CD4-positive, CD25-positive, alpha-beta regulatory T cell (primary cell): ENCODE measurements around the gene PCSK4. TPM values are rescaled to one million over a fixed set of nuclear protein-coding genes. Genes with fewer than 3 reads are reported as not detected.
A peak's percentile ranks its signal among the peaks of the same experiment; 100 is the strongest.

Experiments used
- ATAC-seq, 2 donors: fragments of 150-1000 bp; cut with Tn5 transposase; one replicate each; pipeline ENCODE4 v1.10.0; 2021; ENCODE audit warnings: low read depth in 2 of 2, moderate number of reproducible peaks in 2 of 2, moderate library complexity in 1 of 2
- DNase-seq, 3 donors: peaks; one replicate each; pipeline versions ENCODE4 v3.0.0 to v3.0.0-alpha.2; 2012 to 2022; ENCODE audit warnings: mixed read lengths in 1 of 3
- H3K27ac ChIP-seq: one replicate; pipeline ENCODE4 v1.7.0; 2013; ENCODE audit warnings: mild to moderate bottlenecking, low read length; ENCODE audit not compliant: insufficient read depth, poor library complexity, severe bottlenecking
- H3K27me3 ChIP-seq: one replicate; pipeline ENCODE4 v1.7.0; 2013; ENCODE audit warnings: low read length; ENCODE audit not compliant: control insufficient read depth, insufficient read depth
- H3K36me3 ChIP-seq: one replicate; pipeline ENCODE4 v1.7.0; 2013; ENCODE audit warnings: mild to moderate bottlenecking, low read length, moderate library complexity; ENCODE audit not compliant: control insufficient read depth, insufficient read depth
- H3K4me1 ChIP-seq: 2 replicates; pipeline ENCODE4 v1.7.0; 2013; ENCODE audit warnings: mild to moderate bottlenecking, low read length; ENCODE audit not compliant: insufficient read depth, control insufficient read depth, poor library complexity, severe bottlenecking
- H3K4me3 ChIP-seq: one replicate; pipeline ENCODE4 v1.7.0; 2013; ENCODE audit warnings: low read depth, mild to moderate bottlenecking, low read length, moderate library complexity
- H3K9me3 ChIP-seq, 2 experiments: 1 replicate in 1 of 2; 2 replicates in 1 of 2; pipeline ENCODE4 v1.7.0; 2013; ENCODE audit warnings: low read length in 2 of 2, mild to moderate bottlenecking in 1 of 2, moderate library complexity in 1 of 2; ENCODE audit not compliant: control insufficient read depth in 2 of 2
- H3K27ac Mint-ChIP-seq, 3 donors: one replicate each; pipeline ENCODE4 v1.8.0; 2020 to 2022; ENCODE audit warnings: mild to moderate bottlenecking in 3 of 3, mixed read lengths in 3 of 3, moderate library complexity in 2 of 3
- H3K27me3 Mint-ChIP-seq: one replicate; pipeline ENCODE4 v1.8.0; 2022; ENCODE audit warnings: mild to moderate bottlenecking, mixed read lengths
- H3K36me3 Mint-ChIP-seq: one replicate; pipeline ENCODE4 v1.8.0; 2020; ENCODE audit warnings: mixed read lengths
- H3K4me1 Mint-ChIP-seq, 4 donors: one replicate each; pipeline ENCODE4 v1.8.0; 2020 to 2022; ENCODE audit warnings: mixed read lengths in 4 of 4, mild to moderate bottlenecking in 1 of 4
- H3K4me3 Mint-ChIP-seq, 4 donors: one replicate each; pipeline ENCODE4 v1.8.0; 2020 to 2022; ENCODE audit warnings: mild to moderate bottlenecking in 4 of 4, mixed read lengths in 4 of 4, moderate library complexity in 3 of 4
- H3K9me3 Mint-ChIP-seq, 7 donors: one replicate each; pipeline ENCODE4 v1.8.0; 2020 to 2022; ENCODE audit warnings: mixed read lengths in 7 of 7, mild to moderate bottlenecking in 3 of 7, moderate library complexity in 2 of 7
- polyA plus RNA-seq, 4 donors: library from polyadenylated mRNA; unstranded; fragments of 300-500 nt; fragmentation: Illumina TruSeq; gene quantifications; one replicate each; pipeline ENCODE4 v1.2.3, GENCODE V29; 2021
- total RNA-seq: library from RNA; stranded (reverse); gene quantifications from one replicate; pipeline ENCODE4 v1.2.3, GENCODE V29; 2022

Gene PCSK4
- total and polyA plus RNA-seq, 5 donors from 2014 or later, result 0.08 to 1.3 (median 0.79) TPM; not detected in 1

DNA sequence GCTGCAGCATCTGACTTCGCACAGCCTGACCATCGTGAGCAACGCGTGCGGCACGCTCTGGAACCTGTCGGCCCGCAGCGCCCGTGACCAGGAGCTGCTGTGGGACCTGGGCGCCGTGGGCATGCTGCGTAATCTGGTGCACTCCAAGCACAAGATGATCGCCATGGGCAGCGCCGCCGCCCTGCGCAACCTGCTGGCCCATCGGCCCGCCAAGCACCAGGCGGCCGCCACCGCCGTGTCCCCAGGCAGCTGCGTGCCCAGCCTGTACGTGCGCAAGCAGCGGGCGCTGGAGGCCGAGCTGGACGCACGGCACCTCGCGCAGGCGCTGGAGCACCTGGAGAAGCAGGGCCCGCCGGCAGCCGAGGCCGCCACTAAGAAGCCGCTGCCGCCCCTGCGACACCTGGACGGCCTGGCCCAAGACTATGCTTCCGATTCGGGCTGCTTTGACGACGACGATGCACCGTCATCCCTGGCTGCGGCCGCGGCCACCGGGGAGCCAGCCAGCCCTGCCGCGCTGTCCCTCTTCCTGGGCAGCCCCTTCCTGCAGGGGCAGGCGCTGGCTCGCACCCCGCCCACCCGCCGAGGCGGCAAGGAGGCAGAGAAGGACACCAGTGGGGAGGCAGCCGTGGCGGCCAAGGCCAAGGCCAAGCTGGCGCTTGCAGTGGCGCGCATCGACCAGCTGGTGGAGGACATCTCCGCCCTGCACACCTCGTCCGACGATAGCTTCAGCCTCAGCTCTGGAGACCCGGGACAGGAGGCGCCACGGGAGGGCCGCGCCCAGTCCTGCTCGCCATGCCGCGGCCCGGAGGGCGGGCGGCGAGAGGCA lies 24.7 kb downstream of the PCSK4 start:
- Mint-ChIP-seq H3K27ac (no peak overlapping the region), H3K4me1 (peaks cover 0 to 4% (median 0%) of the 10 kb centered on the region in 4 donors), H3K9me3 (no peaks in the 10 kb centered on the region), H3K36me3 (no peaks in the 10 kb centered on the region), H3K27me3 (peaks cover 5% of the 10 kb centered on the region), H3K4me3 (no peak overlapping the region)
- no peak overlapping the region for H3K27ac ChIP-seq
- H3K27me3 ChIP-seq, result no peaks in the 10 kb centered on the region
- H3K4me1 ChIP-seq, result peaks cover 41% of the 10 kb centered on the region
- H3K36me3 ChIP-seq, result peaks cover 4% of the 10 kb centered on the region
- H3K4me3 ChIP-seq, result no peak overlapping the region
- no peaks in the 10 kb centered on the region for H3K9me3 ChIP-seq
- ATAC-seq (peak in 1 of 2 donors; percentile 13), DNase-seq (peak in 2 of 3 donors; percentile 40 to 51)

DNA sequence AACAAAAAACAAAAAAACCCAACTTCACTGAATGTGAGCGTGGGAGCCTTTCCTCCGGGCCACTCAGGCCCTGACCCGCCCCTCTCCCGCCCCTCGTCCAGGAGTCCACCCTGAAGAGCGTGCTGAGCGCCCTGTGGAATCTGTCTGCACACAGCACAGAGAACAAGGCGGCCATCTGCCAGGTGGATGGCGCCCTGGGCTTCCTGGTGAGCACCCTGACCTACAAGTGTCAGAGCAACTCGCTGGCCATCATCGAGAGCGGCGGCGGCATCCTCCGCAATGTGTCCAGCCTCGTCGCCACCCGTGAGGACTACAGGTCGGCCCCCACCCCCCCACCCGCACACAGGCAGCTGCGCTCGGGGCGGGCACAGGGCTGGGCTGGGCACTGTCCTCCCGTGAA lies 28.3 kb downstream of the PCSK4 start:
- Mint-ChIP-seq H3K4me1 (peaks cover 0 to 9% (median 0%) of the 10 kb centered on the region in 4 donors), H3K36me3 (no peaks in the 10 kb centered on the region), H3K27ac (no peak overlapping the region), H3K9me3 (no peaks in the 10 kb centered on the region), H3K27me3 (peaks cover 24% of the 10 kb centered on the region), H3K4me3 (no peak overlapping the region)
- DNase-seq (no peak), ATAC-seq (no peak)
- Histone ChIP-seq H3K4me3 (no peak overlapping the region), H3K9me3 (no peaks in the 10 kb centered on the region), H3K36me3 (peaks cover 4% of the 10 kb centered on the region), H3K4me1 (peaks cover 13% of the 10 kb centered on the region), H3K27ac (no peak overlapping the region), H3K27me3 (no peaks in the 10 kb centered on the region)

DNA sequence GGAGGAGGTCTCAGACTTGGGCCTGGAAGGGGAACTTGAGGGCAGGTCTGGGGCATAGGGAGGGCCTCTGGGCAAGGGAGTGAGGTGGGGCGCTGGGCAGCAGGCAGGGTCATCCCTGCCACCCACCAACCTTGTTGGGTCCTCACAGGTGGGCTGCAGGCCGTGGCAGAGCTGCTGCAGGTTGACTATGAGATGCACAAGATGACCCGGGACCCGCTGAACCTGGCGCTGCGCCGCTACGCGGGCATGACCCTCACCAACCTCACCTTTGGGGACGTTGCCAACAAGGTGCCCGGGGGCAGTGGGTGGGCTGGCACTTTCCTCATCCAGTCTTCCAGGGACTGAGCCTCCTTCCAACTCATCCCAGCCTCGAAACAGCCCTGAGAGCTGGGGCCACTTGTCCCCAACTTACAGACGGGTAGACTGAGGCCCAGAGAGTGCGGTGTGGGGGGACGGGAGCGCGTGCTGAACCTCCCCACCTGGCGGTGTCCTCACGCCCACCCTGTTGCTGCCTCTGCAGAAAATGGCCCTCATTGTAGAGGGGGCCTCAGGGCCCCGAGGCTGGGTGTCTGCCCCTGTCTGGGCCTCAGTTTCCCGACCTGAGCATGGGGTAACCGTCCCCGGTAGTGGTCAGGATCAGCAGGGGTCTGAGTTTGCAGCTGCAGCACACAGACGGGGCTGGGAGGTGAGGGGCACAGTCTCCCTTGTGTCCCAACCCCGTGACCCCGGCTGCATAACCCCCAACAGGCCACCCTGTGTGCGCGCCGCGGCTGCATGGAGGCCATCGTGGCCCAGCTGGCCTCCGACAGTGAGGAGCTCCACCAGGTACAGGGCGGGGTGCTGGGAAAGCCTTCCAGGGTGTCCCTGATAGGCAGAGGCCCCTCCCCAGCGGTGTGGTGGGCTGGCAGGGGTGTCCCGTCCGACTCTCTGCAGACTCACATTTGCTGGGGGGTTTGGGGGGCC lies 29.8 kb downstream of the PCSK4 start:
- H3K27ac Mint-ChIP-seq, result no peak overlapping the region
- peaks cover 0 to 15% (median 0%) of the 10 kb centered on the region in 4 donors for H3K4me1 Mint-ChIP-seq
- peaks cover 2% of the 10 kb centered on the region for H3K27me3 ChIP-seq
- H3K27ac ChIP-seq, result no peak overlapping the region
- peaks cover 0 to 3% (median 0%) of the 10 kb centered on the region in 7 donors for H3K9me3 Mint-ChIP-seq
- H3K4me1 ChIP-seq, result peaks cover 9% of the 10 kb centered on the region
- no peak overlapping the region for H3K4me3 ChIP-seq
- peaks cover 30% of the 10 kb centered on the region for H3K27me3 Mint-ChIP-seq
- H3K9me3 ChIP-seq, result no peaks in the 10 kb centered on the region
- DNase-seq (no peak), ATAC-seq (no peak)
- peaks cover 4% of the 10 kb centered on the region for H3K36me3 ChIP-seq
- no peak overlapping the region for H3K4me3 Mint-ChIP-seq
- no peaks in the 10 kb centered on the region for H3K36me3 Mint-ChIP-seq

DNA sequence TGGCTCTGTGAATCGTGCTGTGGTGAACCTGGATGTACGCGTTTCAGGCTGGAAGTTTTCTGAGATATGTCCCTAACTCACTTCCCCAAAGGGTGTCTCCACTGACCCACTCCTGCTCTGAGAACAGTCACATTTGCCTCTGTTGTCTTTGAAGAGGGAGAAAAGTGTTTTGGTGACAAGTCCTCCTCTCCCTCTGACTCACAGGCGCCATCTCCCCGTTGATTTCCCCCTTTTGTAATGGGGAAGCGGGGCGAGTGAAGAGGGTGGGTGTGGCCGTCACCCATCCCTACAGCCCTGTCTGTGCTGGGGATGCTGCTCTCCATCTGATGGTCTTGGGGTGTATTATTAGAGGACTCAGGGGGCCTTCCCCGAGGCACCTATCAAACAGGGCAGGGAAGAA lies 30.7 kb downstream of the PCSK4 start:
- Mint-ChIP-seq H3K4me1 (peaks cover 0 to 22% (median 0%) of the 10 kb centered on the region in 4 donors), H3K27ac (peak overlapping the region in 1 of 3 donors; percentile 80), H3K36me3 (no peaks in the 10 kb centered on the region), H3K4me3 (peak overlapping the region in 1 of 4 donors; percentile 22), H3K9me3 (peaks cover 0 to 3% (median 0%) of the 10 kb centered on the region in 7 donors), H3K27me3 (peaks cover 37% of the 10 kb centered on the region)
- H3K27me3 ChIP-seq, result peaks cover 2% of the 10 kb centered on the region
- H3K4me1 ChIP-seq, result peaks cover 16% of the 10 kb centered on the region
- no peak overlapping the region for H3K4me3 ChIP-seq
- no peak overlapping the region for H3K27ac ChIP-seq
- peaks cover 4% of the 10 kb centered on the region for H3K36me3 ChIP-seq
- ATAC-seq (no peak), DNase-seq (no peak)
- H3K9me3 ChIP-seq, result no peaks in the 10 kb centered on the region

DNA sequence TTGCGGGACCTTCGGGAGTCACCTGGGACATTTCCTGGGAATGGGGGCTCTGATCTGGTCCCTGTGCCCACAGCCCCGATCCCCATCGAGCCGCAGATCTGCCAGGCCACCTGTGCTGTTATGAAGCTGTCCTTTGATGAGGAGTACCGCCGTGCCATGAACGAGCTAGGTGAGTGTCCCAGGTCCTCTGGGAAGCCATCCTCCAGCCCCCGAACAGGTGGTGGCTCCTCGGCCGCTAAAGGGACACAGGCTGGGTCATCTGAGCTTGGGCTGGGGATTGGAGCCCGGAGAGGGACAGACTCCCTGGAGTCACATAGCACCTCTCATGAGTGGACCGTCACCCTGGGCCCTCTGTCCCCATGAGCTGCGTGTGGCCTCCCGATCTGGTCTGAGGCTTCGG lies 32.3 kb downstream of the PCSK4 start:
- H3K4me1 ChIP-seq, result peaks cover 16% of the 10 kb centered on the region
- no peak overlapping the region for H3K27ac ChIP-seq
- no peak for ATAC-seq
- H3K27me3 ChIP-seq, result peaks cover 4% of the 10 kb centered on the region
- Mint-ChIP-seq H3K9me3 (peaks cover 0 to 3% (median 0%) of the 10 kb centered on the region in 7 donors), H3K27ac (no peak overlapping the region), H3K4me1 (peaks cover 0 to 27% (median 4%) of the 10 kb centered on the region in 4 donors), H3K4me3 (no peak overlapping the region), H3K36me3 (no peaks in the 10 kb centered on the region), H3K27me3 (peaks cover 43% of the 10 kb centered on the region)
- H3K4me3 ChIP-seq, result no peak overlapping the region
- DNase-seq, result no peak
- H3K9me3 ChIP-seq, result no peaks in the 10 kb centered on the region
- peaks cover 4% of the 10 kb centered on the region for H3K36me3 ChIP-seq

DNA sequence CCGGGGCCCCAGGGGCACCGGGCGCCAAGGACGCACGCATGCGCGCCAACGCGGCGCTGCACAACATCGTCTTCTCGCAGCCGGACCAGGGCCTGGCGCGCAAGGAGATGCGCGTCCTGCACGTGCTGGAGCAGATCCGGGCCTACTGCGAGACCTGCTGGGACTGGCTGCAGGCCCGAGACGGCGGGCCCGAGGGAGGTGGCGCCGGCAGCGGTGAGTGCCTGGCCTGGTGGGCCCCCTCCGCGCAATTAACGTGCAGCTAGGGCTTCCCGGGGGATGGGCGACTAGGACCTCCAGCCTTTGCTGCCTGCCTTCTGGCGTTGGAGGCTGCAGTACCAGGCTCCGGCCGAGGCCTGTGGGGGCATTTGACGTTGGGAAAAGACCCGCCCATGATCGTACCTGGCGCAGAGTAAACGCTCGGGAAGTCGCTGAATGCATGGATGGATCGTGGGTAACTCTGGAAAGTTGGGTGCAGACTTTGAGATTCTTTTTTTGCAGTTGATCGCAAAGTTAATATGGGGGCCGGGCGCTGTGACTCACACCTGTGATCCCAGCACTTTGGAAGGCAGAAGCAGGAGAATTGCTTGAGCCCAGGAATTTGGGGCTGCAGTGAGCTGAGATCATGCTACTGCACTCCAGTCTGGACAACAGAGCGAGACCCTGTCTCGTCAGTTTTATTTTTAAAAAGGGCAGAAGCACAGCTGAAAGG lies 33.0 kb downstream of the PCSK4 start:
- H3K27me3 Mint-ChIP-seq, result peaks cover 43% of the 10 kb centered on the region
- H3K36me3 Mint-ChIP-seq, result no peaks in the 10 kb centered on the region

More for the DNA sequence above, 33.0 kb downstream of the PCSK4 start:
- Histone ChIP-seq H3K4me3 (no peak overlapping the region), H3K27me3 (peaks cover 4% of the 10 kb centered on the region), H3K27ac (no peak overlapping the region), H3K4me1 (peaks cover 16% of the 10 kb centered on the region), H3K36me3 (peaks cover 4% of the 10 kb centered on the region), H3K9me3 (no peaks in the 10 kb centered on the region)
- DNase-seq (no peak), ATAC-seq (no peak)
- peaks cover 0 to 28% (median 4%) of the 10 kb centered on the region in 4 donors for H3K4me1 Mint-ChIP-seq
- H3K9me3 Mint-ChIP-seq, result peaks cover 0 to 3% (median 0%) of the 10 kb centered on the region in 7 donors
- H3K4me3 Mint-ChIP-seq, result no peak overlapping the region
- no peak overlapping the region for H3K27ac Mint-ChIP-seq
